Measurements from ENCODE around the gene XIRP1. TPM values are rescaled to one million over a fixed set of nuclear protein-coding genes. Genes with fewer than 3 reads are reported as not detected.

Gene XIRP1
- total and polyA plus RNA-seq, 2 donors (not counting 1 experiment from before 2014, with no cell fraction given), result not detected

GRCh38 chr3:39176025-39176714 is 16.2 kb downstream of the XIRP1 start:
- H3K4me3 ChIP-seq (ENCODE audit: control extremely low read depth in 1 of 5, extremely low read depth in 1 of 5, insufficient read depth in 1 of 5, low read depth in 2 of 5, low read length in 4 of 5), result no peak overlapping the region
- peak overlapping the region; percentile 76 for H3K27ac Mint-ChIP-seq
- intact Hi-C loops (cut with micrococcal nuclease), result no loop called here
- ChIA-PET CTCF (interaction anchor here (1.0 to 2.3 kb wide), 5 partner anchors 10 to 116 kb away, joined by 3 to 8 read pairs (median 7); no protein-coding TSS in a partner anchor), POLR2A (interaction anchor here (0.6 kb wide), 1 partner anchor 26 kb away, joined by 3 read pairs; no protein-coding TSS in a partner anchor)
- peaks cover 20 to 31% of the 10 kb centered on the region in 2 donors for H3K4me1 ChIP-seq (ENCODE audit: control insufficient read depth in 2 of 2, insufficient read depth in 2 of 2, low read length in 2 of 2)
- H3K36me3 ChIP-seq (replicated peaks in 1 of 2; ENCODE audit: control extremely low read depth in 1 of 2, control insufficient read depth in 1 of 2, extremely low read depth in 1 of 2, insufficient read depth in 2 of 2, low read length in 1 of 2), result no peaks in the 10 kb centered on the region
- no peaks in the 10 kb centered on the region for H4K20me1 ChIP-seq (ENCODE audit: control insufficient read depth, insufficient read depth, low read length, poor library complexity, severe bottlenecking)
- no peaks in the 10 kb centered on the region for H3K27me3 Mint-ChIP-seq
- H3K27me3 ChIP-seq (replicated peaks in 1 of 4; ENCODE audit: control extremely low read depth in 1 of 4, control insufficient read depth in 3 of 4, insufficient read depth in 4 of 4, low read length in 3 of 4), result no peaks in the 10 kb centered on the region
- no peak for DNase-seq
- no peak for ATAC-seq (ENCODE audit: low read depth)
- no peaks in the 10 kb centered on the region for H3K9me3 ChIP-seq (ENCODE audit: control extremely low read depth in 1 of 3, control insufficient read depth in 2 of 3, insufficient read depth in 1 of 3, low read length in 2 of 3)
- no peaks in the 10 kb centered on the region for H3K9me3 Mint-ChIP-seq (ENCODE audit: insufficient read depth)
- no peak overlapping the region for H2AFZ ChIP-seq (ENCODE audit: insufficient read depth, low read depth, low read length, poor library complexity, severe bottlenecking)
- no peaks in the 10 kb centered on the region for H3K79me2 ChIP-seq (ENCODE audit: control insufficient read depth, insufficient read depth, low read length)
- peaks cover 30% of the 10 kb centered on the region for H3K4me1 Mint-ChIP-seq
- H3K4me3 Mint-ChIP-seq, result peak overlapping the region; percentile 89
- TF ChIP-seq CTCF (IDR thresholded peaks at IDR 0.05) (no peak), EZH2 (IDR thresholded peaks at IDR 0.05; ENCODE audit: borderline replicate concordance, insufficient read depth, low read depth, low read length, poor library complexity, severe bottlenecking) (no peak)
- no peak overlapping the region for H3K4me2 ChIP-seq (replicated peaks; ENCODE audit: low read depth, low read length, poor library complexity, severe bottlenecking)
- H3K9ac ChIP-seq (ENCODE audit: low read length), result no peak overlapping the region
- peak overlapping the region in 1 of 2 donors; percentile 20 for H3K27ac ChIP-seq (ENCODE audit: low read length in 2 of 2)
- 96% methylated on average over 6 of the region's 6 CpGs for whole genome bisulfite sequencing (ENCODE audit: insufficient coverage)
